IMR-90 (cell line): Measurements from ENCODE around the gene BTAF1. TPM values are rescaled to one million over a fixed set of nuclear protein-coding genes. Genes with fewer than 3 reads are reported as not detected.

Experiments used
- MXI1 ChIP-seq: IDR thresholded peaks from 2 replicates; pipeline ENCODE4 v1.6.1; 2012; ENCODE audit warnings: low read depth, mild to moderate bottlenecking, low read length, moderate library complexity, borderline replicate concordance
- NFE2L2 ChIP-seq: fragments of 150-350 bp; IDR thresholded peaks from 2 replicates; pipeline ENCODE4 v1.6.1; 2016; ENCODE audit warnings: low read depth, mild to moderate bottlenecking, low read length
- RCOR1 ChIP-seq: IDR thresholded peaks from 2 replicates; pipeline ENCODE4 v1.6.1; 2012; ENCODE audit warnings: mild to moderate bottlenecking, low read length, improper control_type of control experiment; ENCODE audit not compliant: insufficient replicate concordance
- polyA plus RNA-seq, 3 experiments: library from polyadenylated mRNA; depleted of rRNA; stranded (reverse); fragments of >200 nt; gene quantifications; 2 replicates each; pipeline ENCODE4 v1.2.3, GENCODE V29; 2012; ENCODE audit warnings: low replicate concordance in 1 of 3
- total RNA-seq: library from RNA; depleted of rRNA; stranded (reverse); fragments of >200 nt; gene quantifications from 2 replicates; pipeline ENCODE4 v1.2.3, GENCODE V29; 2012
- TF ChIP-seq, protein P1 (sequence below): fragments of 150-350 bp; IDR thresholded peaks from 2 replicates; pipeline ENCODE4 v1.6.1; 2016; ENCODE audit warnings: low read depth, mild to moderate bottlenecking, low read length, moderate library complexity, borderline replicate concordance

The BTAF1 gene
- total and polyA plus RNA-seq, 2 of the 4 experiments (the other 2 are of a cell fraction) = 15.0 to 42.3 TPM

DNA sequence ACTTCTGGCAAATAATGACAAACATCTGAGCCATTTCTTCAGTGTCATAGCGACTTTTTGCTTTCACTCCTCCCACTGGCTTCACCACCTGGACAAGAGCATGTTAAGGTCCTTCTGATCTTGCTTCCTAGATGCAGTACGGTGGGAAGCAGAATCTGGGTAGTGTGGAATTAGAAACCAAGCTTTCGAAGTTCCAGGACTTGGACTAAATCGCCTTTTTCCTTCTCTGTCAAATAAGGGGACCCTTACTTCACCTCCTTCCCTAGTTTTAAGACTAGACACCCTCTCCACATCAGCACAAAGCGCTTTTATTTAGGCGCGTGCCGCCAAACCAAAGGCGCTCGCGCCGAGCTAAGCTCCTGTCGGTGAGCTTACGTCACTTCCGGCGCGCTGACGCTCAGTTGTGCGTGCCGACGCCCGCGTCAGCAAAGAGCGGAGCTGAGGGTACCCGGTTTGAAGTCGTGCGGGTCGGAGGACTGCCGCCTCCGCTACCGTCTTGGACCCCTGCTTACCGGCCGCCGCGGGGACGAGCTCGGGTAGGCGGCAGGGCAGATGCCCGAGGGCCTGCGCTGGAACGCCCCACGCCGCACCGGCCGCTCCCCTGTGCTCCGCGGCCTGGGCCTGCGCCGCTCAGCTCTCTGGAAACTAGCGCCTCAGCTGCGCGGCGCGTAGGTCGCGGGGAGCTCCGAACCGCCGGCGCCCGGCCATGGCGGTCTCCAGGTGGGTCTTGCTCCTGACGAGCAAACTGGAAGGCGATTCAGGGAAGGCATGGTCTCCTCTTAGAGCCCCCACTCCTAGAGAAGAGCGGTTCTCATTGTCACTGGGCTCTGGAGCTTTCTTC lies at the start of gene BTAF1 (continued):
- TF ChIP-seq NFE2L2 (0 out of 2 replicates have a peak, but pooled peaks have one; percentile 16), MXI1 (no peak), RCOR1 (no peak)
- TF ChIP-seq, protein P1, sequence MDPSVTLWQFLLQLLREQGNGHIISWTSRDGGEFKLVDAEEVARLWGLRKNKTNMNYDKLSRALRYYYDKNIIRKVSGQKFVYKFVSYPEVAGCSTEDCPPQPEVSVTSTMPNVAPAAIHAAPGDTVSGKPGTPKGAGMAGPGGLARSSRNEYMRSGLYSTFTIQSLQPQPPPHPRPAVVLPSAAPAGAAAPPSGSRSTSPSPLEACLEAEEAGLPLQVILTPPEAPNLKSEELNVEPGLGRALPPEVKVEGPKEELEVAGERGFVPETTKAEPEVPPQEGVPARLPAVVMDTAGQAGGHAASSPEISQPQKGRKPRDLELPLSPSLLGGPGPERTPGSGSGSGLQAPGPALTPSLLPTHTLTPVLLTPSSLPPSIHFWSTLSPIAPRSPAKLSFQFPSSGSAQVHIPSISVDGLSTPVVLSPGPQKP = no peak
